Smooth muscle cell (in vitro differentiated cells): ENCODE results near the gene NOS2. TPM values are rescaled to one million over a fixed set of nuclear protein-coding genes. Genes with fewer than 3 reads are reported as not detected.
A peak's percentile ranks its signal among the peaks of the same experiment; 100 is the strongest.

Experiments used
- DNase-seq: peaks from one replicate; lab custom pipeline; 2025; ENCODE audit not compliant: unreplicated experiment; lab: John Stamatoyannopoulos, UW
- H2AFZ ChIP-seq: fragments of 200-600 bp; sonication (generic); 2 replicates; pipeline ENCODE4 v1.6.0; 2016; ENCODE audit warnings: antibody characterized with exemption, low read depth, mild to moderate bottlenecking
- H3F3A ChIP-seq: fragments of 200-600 bp; sonication (generic); 2 replicates; pipeline ENCODE4 v1.6.0; 2017; ENCODE audit warnings: antibody characterized with exemption, low read depth
- H3K27ac ChIP-seq: fragments of 200-600 bp; sonication (generic); 2 replicates; pipeline ENCODE4 v1.5.1; 2016; ENCODE audit warnings: low read depth, mild to moderate bottlenecking
- H3K27me3 ChIP-seq: fragments of 200-600 bp; sonication (generic); 2 replicates; pipeline ENCODE4 v1.6.1; 2016; ENCODE audit warnings: low read depth, mild to moderate bottlenecking
- H3K36me3 ChIP-seq: fragments of 200-600 bp; sonication (generic); 2 replicates; pipeline ENCODE4 v1.5.1; 2016; ENCODE audit warnings: low read depth
- H3K4me1 ChIP-seq: fragments of 200-600 bp; sonication (generic); 2 replicates; pipeline ENCODE4 v1.5.1; 2016; ENCODE audit warnings: low read depth
- H3K4me2 ChIP-seq: fragments of 200-600 bp; sonication (generic); 2 replicates; pipeline ENCODE4 v1.6.0; 2016; ENCODE audit warnings: mild to moderate bottlenecking
- H3K4me3 ChIP-seq: fragments of 200-600 bp; sonication (generic); 2 replicates; pipeline ENCODE4 v1.5.1; 2016; ENCODE audit warnings: mild to moderate bottlenecking
- H3K79me2 ChIP-seq: fragments of 200-600 bp; sonication (generic); 2 replicates; pipeline ENCODE4 v1.6.0; 2016; ENCODE audit warnings: low read depth, mild to moderate bottlenecking
- H3K9ac ChIP-seq: fragments of 200-600 bp; sonication (generic); 2 replicates; pipeline ENCODE4 v1.6.0; 2016; ENCODE audit warnings: low read depth
- H3K9me3 ChIP-seq: fragments of 200-600 bp; sonication (generic); replicated peaks from 2 replicates; pipeline ENCODE4 v1.5.1; 2016; ENCODE audit warnings: low read depth
- H4K20me1 ChIP-seq: fragments of 200-600 bp; sonication (generic); 2 replicates; pipeline ENCODE4 v1.6.0; 2016; ENCODE audit warnings: low read depth
- CTCF ChIP-seq: fragments of 200-600 bp; sonication (generic); IDR thresholded peaks from 2 replicates; pipeline ENCODE4 v1.5.1; 2017; ENCODE audit warnings: borderline replicate concordance, mild to moderate bottlenecking, antibody characterized with exemption; ENCODE audit not compliant: insufficient read depth, poor library complexity, severe bottlenecking
- WGBS: methylation state at CpG from one replicate; pipeline ENCODE4 v1.1.7; 2016; ENCODE audit warnings: low lambda C conversion rate; 5-methylcytosine and 5-hydroxymethylcytosine counted together
- polyA plus RNA-seq: library from polyadenylated mRNA; unstranded; fragments of >200 nt; fragmentation: Nextera tagmentation; extraction: Ambion mirVana; gene quantifications from 2 replicates; pipeline ENCODE4 v1.2.1, GENCODE V29; 2016
- total RNA-seq: library from RNA; depleted of rRNA; stranded (reverse); fragments of >200 nt; gene quantifications from 2 replicates; pipeline ENCODE4 v1.2.3, GENCODE V29; 2014

The NOS2 gene
- total and polyA plus RNA-seq, 2 experiments from 2014 or later: 0.16 TPM; not detected in 1

GRCh38 chr17:27797390-27798091, 2.8 kb downstream of the NOS2 start:
- H3K79me2 ChIP-seq: no peaks in the 10 kb centered on the region
- no peak overlapping the region for H3K4me2 ChIP-seq
- H4K20me1 ChIP-seq: no peaks in the 10 kb centered on the region
- no peaks in the 10 kb centered on the region for H3K9me3 ChIP-seq
- no peak overlapping the region for H2AFZ ChIP-seq
- 75% methylated on average over 9 of the region's 9 CpGs for WGBS
- no peak overlapping the region for H3K27ac ChIP-seq
- H3K36me3 ChIP-seq: no peaks in the 10 kb centered on the region
- no peaks in the 10 kb centered on the region for H3F3A ChIP-seq
- peaks cover 31% of the 10 kb centered on the region for H3K27me3 ChIP-seq
- no peak overlapping the region for H3K4me3 ChIP-seq
- no peak for DNase-seq
- peaks cover 10% of the 10 kb centered on the region for H3K4me1 ChIP-seq
- no peak overlapping the region for H3K9ac ChIP-seq
- TF ChIP-seq CTCF: no peak

- Histone ChIP-seq H3K27me3 (peaks cover 42% of the 10 kb centered on the region), H3K4me1 (peaks cover 10% of the 10 kb centered on the region), H3K9ac (no peak overlapping the region), H3K27ac (no peak overlapping the region), H4K20me1 (no peaks in the 10 kb centered on the region), H3K9me3 (no peaks in the 10 kb centered on the region), H3K79me2 (no peaks in the 10 kb centered on the region), H3K4me3 (peak overlapping the region; percentile 56), H3K36me3 (no peaks in the 10 kb centered on the region), H3F3A (no peaks in the 10 kb centered on the region), H3K4me2 (peak overlapping the region; percentile 89), H2AFZ (peak overlapping the region; percentile 91)
- no peak for TF ChIP-seq CTCF
- WGBS: 40% methylated on average over 19 of the region's 19 CpGs
- no peak for DNase-seq
Measured at GRCh38 chr17:27793906-27794569, 6.3 kb downstream of the NOS2 start.

- Histone ChIP-seq H3F3A (no peaks in the 10 kb centered on the region), H3K36me3 (no peaks in the 10 kb centered on the region), H3K4me1 (peaks cover 10% of the 10 kb centered on the region), H3K27ac (no peak overlapping the region), H3K4me3 (peak overlapping the region; percentile 56), H2AFZ (peak overlapping the region; percentile 91), H4K20me1 (no peaks in the 10 kb centered on the region), H3K27me3 (peaks cover 42% of the 10 kb centered on the region), H3K9me3 (no peaks in the 10 kb centered on the region), H3K9ac (no peak overlapping the region), H3K4me2 (peak overlapping the region; percentile 89), H3K79me2 (no peaks in the 10 kb centered on the region)
- WGBS: 4% methylated on average over 38 of the region's 58 CpGs
- TF ChIP-seq CTCF: no peak
- no peak for DNase-seq
Measured at GRCh38 chr17:27793168-27793905, 7.0 kb downstream of the NOS2 start.
